Left renal pelvis (tissue), 4 donors: Measurements from ENCODE around the gene CYP4F22. TPM values are rescaled to one million over a fixed set of nuclear protein-coding genes. Genes with fewer than 3 reads are reported as not detected.
"Not testable (repeated sequence)": the region's sequence is repeated elsewhere in the genome, so short reads cannot be mapped to it uniquely, and the experiment has no call there.

Experiments used
- DNase-seq, 4 donors: peaks; one replicate each; pipeline ENCODE4 v3.0.0-alpha.2; 2013; ENCODE audit warnings: low read depth in 4 of 4, low spot score in 3 of 4
- polyA plus RNA-seq, 4 donors: library from polyadenylated mRNA; unstranded; fragments of 120-200 nt; gene quantifications; one replicate each; pipeline ENCODE4 v1.2.1, GENCODE V29; 2013; ENCODE audit not compliant: insufficient read length in 4 of 4

CYP4F22 gene
- polyA plus RNA-seq, 4 donors, result 0.58 to 0.96 TPM; not detected in 2

- not testable (repeated sequence) for DNase-seq
Observed at GRCh38 chr19:15533522-15533830, 25.2 kb downstream of the CYP4F22 start.

- DNase-seq, result no peak
Observed at GRCh38 chr19:15534957-15535864, 26.9 kb downstream of the CYP4F22 start.

GRCh38 chr19:15536350-15536749 lies 28.0 kb downstream of the CYP4F22 start:
- DNase-seq, result no peak

GRCh38 chr19:15538774-15539173 lies 30.4 kb downstream of the CYP4F22 start:
- DNase-seq, result no peak

GRCh38 chr19:15539638-15540037 lies 31.3 kb downstream of the CYP4F22 start:
- DNase-seq, result no peak

- DNase-seq, result no peak
Observed at GRCh38 chr19:15540435-15540834, 32.1 kb downstream of the CYP4F22 start.

GRCh38 chr19:15544283-15544682 lies 36.0 kb downstream of the CYP4F22 start:
- no peak for DNase-seq

GRCh38 chr19:15544970-15545369 lies 36.6 kb downstream of the CYP4F22 start:
- no peak for DNase-seq

GRCh38 chr19:15548648-15549047 lies 40.3 kb downstream of the CYP4F22 start:
- no peak for DNase-seq

GRCh38 chr19:15549581-15549980 lies 41.3 kb downstream of the CYP4F22 start:
- DNase-seq, result no peak

GRCh38 chr19:15550273-15550672 lies 41.9 kb downstream of the CYP4F22 start:
- DNase-seq, result no peak

GRCh38 chr19:15550929-15551292 lies 42.6 kb downstream of the CYP4F22 start:
- DNase-seq, result no peak

- no peak for DNase-seq
Observed at GRCh38 chr19:15551293-15552004, 43.1 kb downstream of the CYP4F22 start.

- DNase-seq, result no peak
Observed at GRCh38 chr19:15555021-15555420, 46.7 kb downstream of the CYP4F22 start.

GRCh38 chr19:15555759-15556633 lies 47.7 kb downstream of the CYP4F22 start:
- peak; percentile 64 to 81 (median 69) for DNase-seq

GRCh38 chr19:15556634-15557181 lies 48.4 kb downstream of the CYP4F22 start:
- no peak for DNase-seq

- no peak for DNase-seq
Observed at GRCh38 chr19:15557223-15557622, 48.9 kb downstream of the CYP4F22 start.

- DNase-seq, result no peak
Observed at GRCh38 chr19:15562145-15562544, 53.8 kb downstream of the CYP4F22 start.

- DNase-seq, result no peak
Observed at GRCh38 chr19:15562861-15563260, 54.5 kb downstream of the CYP4F22 start.

GRCh38 chr19:15563325-15563794 lies 55.0 kb downstream of the CYP4F22 start:
- peak in 1 of 4 donors; percentile 21 for DNase-seq

GRCh38 chr19:15563931-15564330 lies 55.6 kb downstream of the CYP4F22 start:
- DNase-seq, result no peak
